OCI-LY3 (cell line): ENCODE measurements around the gene SFXN3.

Experiments used
- CTCF ChIP-seq: fragments of 200-600, 300-600 bp; sonication (generic); IDR thresholded peaks from 2 replicates; pipeline ENCODE4 v1.5.1; 2014; ENCODE audit warnings: antibody characterized with exemption, low read length, low read depth
- EZH2phosphoT487 ChIP-seq: fragments of 200-600 bp; shearing (Covaris generic); IDR thresholded peaks from 2 replicates; pipeline ENCODE4 v1.6.1; 2018; ENCODE audit warnings: antibody characterized with exemption, mixed run types, low read depth

- TF ChIP-seq EZH2phosphoT487 (no peak), CTCF (peak; percentile 70)
These were observed 36.5 kb downstream of the SFXN3 start for GRCh38 chr10:101067356-101068083.
